AG10803 (cell line): ENCODE measurements around the gene KLF6.
"Not testable (repeated sequence)": the region's sequence is repeated elsewhere in the genome, so short reads cannot be mapped to it uniquely, and the experiment has no call there.

Source experiments
- DNase-seq: peaks from one replicate; pipeline ENCODE4 v3.0.0; 2010; ENCODE audit warnings: low read depth
- H3K4me3 ChIP-seq: 2 replicates; pipeline ENCODE4 v1.5.1; 2011; ENCODE audit warnings: mild to moderate bottlenecking, low read length, control low read depth
- TF ChIP-seq, protein P1 (sequence below): conservative IDR thresholded peaks from 2 replicates; pipeline ENCODE4 v1.5.1; 2011; ENCODE audit warnings: mild to moderate bottlenecking, low read length, control low read depth, inconsistent platforms

Gene KLF6

DNA sequence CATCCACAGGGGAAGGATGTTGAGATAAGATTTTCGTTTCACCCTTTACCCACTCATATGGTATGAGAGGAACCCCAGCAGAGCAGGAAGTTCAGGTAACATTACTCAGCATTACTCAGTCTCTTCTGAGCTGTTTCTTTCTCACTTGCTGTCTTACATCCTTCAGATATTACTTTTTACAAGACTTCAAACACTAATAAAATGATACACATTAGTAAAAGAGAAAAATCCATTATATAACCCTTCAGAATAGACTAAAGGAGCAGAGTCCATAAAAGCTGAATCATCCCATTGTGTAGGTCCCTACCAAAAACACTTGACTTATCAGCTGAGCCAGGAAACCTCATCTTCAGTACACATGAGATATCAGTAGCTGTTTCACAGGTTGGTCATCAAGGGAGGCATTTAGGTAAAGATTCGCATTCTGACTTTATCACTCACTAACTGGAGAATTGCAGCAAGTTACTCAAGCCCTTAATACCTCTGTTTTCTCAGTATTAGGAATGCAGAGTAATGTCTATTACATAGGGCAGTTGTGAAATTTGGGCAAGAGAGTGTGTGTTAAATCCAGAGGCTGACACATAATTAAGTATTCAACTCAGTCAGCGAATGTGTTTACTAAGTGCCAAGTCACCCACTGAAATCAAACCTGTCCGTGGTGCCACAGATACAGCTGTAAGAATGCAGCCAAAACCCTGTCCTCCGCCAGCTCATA lies 44.7 kb downstream of the KLF6 start:
- TF ChIP-seq, protein P1, sequence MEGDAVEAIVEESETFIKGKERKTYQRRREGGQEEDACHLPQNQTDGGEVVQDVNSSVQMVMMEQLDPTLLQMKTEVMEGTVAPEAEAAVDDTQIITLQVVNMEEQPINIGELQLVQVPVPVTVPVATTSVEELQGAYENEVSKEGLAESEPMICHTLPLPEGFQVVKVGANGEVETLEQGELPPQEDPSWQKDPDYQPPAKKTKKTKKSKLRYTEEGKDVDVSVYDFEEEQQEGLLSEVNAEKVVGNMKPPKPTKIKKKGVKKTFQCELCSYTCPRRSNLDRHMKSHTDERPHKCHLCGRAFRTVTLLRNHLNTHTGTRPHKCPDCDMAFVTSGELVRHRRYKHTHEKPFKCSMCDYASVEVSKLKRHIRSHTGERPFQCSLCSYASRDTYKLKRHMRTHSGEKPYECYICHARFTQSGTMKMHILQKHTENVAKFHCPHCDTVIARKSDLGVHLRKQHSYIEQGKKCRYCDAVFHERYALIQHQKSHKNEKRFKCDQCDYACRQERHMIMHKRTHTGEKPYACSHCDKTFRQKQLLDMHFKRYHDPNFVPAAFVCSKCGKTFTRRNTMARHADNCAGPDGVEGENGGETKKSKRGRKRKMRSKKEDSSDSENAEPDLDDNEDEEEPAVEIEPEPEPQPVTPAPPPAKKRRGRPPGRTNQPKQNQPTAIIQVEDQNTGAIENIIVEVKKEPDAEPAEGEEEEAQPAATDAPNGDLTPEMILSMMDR, result no peak
- H3K4me3 ChIP-seq, result no peak overlapping the region
- peak; percentile 91 for DNase-seq

DNA sequence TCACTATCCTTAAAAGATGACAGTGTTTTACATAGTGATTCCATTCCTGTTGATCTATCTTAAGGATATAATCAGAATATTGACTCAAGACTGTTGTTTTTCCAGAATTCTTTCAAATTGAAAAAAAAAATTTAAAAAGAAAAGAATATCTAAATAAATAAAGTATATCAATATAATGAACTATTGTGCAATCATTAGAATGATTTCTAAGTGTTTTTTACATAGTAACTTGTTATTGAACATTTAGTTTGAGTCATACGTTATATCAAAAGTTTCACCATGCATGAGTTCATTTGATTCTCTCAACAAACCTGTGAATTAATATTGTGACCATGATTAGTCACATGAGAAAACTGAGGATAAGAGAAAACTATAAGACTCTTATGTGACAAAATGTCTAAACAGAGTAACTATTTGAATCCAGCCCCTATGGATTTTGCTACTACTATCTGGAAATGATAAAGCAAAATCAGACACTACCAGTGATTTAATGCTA lies 46.1 kb downstream of the KLF6 start:
- no peak for DNase-seq

GRCh38 chr10:3737864-3738263 lies 47.1 kb downstream of the KLF6 start:
- TF ChIP-seq, protein P1, result no peak
- H3K4me3 ChIP-seq, result no peak overlapping the region
- no peak for DNase-seq

More for the DNA sequence above, 46.1 kb downstream of the KLF6 start:
- H3K4me3 ChIP-seq, result no peak overlapping the region
- TF ChIP-seq, protein P1, result no peak

- TF ChIP-seq, protein P1, result no peak
- no peak overlapping the region for H3K4me3 ChIP-seq
- DNase-seq, result no peak
These were observed 49.8 kb downstream of the KLF6 start for GRCh38 chr10:3735175-3735574.

DNA sequence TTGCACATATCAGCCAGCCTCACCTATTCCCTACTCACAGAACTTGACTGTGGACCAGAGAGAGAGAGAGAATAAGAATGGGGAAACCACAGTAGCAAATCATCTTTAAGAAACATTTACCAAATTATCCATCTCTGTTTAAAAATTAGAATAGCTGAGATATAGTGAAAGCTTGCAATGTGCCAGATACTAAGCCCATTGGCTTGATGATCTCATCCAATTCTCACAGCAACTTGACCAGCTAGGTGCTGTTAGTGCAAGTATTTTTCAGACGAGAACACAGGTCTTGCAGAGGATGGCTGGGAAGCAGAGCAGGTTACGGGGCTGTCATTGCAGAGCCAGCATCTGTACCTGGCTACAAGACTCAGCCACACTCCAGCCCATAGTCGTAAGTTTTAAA lies 50.9 kb downstream of the KLF6 start:
- H3K4me3 ChIP-seq, result no peak overlapping the region
- DNase-seq, result no peak
- TF ChIP-seq, protein P1, result no peak

DNA sequence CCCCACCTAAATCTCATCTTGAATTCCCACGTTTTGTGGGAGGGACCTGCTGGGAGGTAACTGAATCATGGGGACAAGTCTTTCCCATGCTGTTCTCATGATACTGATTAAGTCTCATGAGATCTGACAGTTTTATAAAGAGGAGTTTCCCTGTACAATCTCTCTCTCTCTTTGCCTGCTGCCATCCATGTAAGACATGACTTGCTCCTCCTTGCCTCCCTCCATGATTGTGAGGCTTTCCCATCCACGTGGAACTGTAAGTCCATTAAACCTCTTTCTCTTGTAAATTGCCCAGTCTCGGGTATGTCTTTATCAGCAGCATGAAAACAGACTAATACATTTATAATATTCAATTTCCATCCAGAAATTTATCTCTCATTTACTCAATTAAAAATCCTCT lies 52.8 kb downstream of the KLF6 start:
- not testable (repeated sequence) for DNase-seq, H3K4me3 ChIP-seq

DNA sequence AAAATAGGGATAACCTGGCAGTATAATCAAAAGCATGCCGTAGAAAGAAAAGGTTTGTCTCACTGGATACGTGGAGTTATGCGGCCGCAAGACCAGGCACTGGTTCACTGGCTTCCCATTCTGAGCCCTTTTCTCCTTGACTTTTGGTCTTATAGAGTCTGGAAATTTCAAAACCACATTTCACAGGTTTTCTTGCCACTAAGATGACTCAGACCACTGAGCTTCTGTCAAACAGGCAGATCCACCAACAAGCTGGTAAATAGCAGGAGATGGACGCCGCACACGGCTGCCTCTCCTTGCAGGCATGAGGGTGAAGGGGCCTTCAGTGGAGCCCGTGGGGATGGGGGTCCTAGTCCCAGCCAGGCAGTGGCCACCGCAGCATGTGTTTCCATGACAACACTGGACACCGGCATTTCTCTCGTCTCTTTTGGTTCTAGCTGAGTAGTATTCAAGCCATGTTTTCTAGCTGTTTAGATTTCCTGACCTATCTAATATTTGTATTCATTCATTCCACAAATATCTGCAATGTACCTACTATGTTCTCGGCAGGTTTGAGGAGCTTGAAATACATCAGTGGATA lies 55.5 kb downstream of the KLF6 start:
- H3K4me3 ChIP-seq, result no peak overlapping the region
- TF ChIP-seq, protein P1, result no peak
- peak; percentile 44 for DNase-seq
